HepG2 (cell line): ENCODE results near the gene ITIH3. TPM values are rescaled to one million over a fixed set of nuclear protein-coding genes. Genes with fewer than 3 reads are reported as not detected.

ENCODE experiments used
- ELF1 ChIP-seq: sonication (generic); formaldehyde crosslinking; IDR thresholded peaks from 2 replicates; pipeline ENCODE4 v1.4.0; 2020; ENCODE audit warnings: missing genetic modification reagents
- HOXA7 ChIP-seq: sonication (generic); formaldehyde crosslinking; IDR thresholded peaks from 2 replicates; pipeline ENCODE4 v1.8.1; 2022; ENCODE audit warnings: mild to moderate bottlenecking, missing genetic modification reagents, moderate library complexity
- MYC ChIP-seq: sonication (generic); formaldehyde crosslinking; IDR thresholded peaks from 2 replicates; pipeline ENCODE4 v1.9.0; 2021; ENCODE audit warnings: missing genetic modification reagents, borderline replicate concordance
- YY1 ChIP-seq: IDR thresholded peaks from 2 replicates; pipeline ENCODE4 v1.6.1; 2011; ENCODE audit warnings: low read length, low read depth, moderate library complexity, mild to moderate bottlenecking; ENCODE audit not compliant: insufficient read depth, insufficient replicate concordance
- ZNF644 ChIP-seq: IDR thresholded peaks from 2 replicates; pipeline ENCODE4 v1.6.1; 2016; ENCODE audit warnings: low read depth
- polyA plus RNA-seq, 8 experiments: library from polyadenylated mRNA; depleted of rRNA in 3 of 8; stranded (reverse) in 7 of 8; unstranded in 1 of 8; fragments of >200 nt; fragmentation: Illumina TruSeq in 4 of 8; extraction: Trizol in 4 of 8; gene quantifications; 2 replicates each; pipeline versions ENCODE4 v1.2.1 to v1.2.3, GENCODE V29; 2011 to 2016; ENCODE audit warnings: low read depth in 4 of 8, missing spikeins in 1 of 8, mixed read lengths in 1 of 8; ENCODE audit not compliant: insufficient read depth in 1 of 8
- total RNA-seq, 5 experiments: library from RNA; depleted of rRNA; stranded (reverse); fragments of >200 nt; fragmentation: Illumina TruSeq; extraction: Trizol; gene quantifications; 2 replicates each; pipeline ENCODE4 v1.2.3, GENCODE V29; 2016; ENCODE audit warnings: low read depth in 1 of 5
- TF ChIP-seq, protein P1 (sequence below): sonication (generic); formaldehyde crosslinking; IDR thresholded peaks from 2 replicates; pipeline ENCODE4 v1.5.1; 2020; ENCODE audit warnings: mild to moderate bottlenecking, missing genetic modification reagents, moderate library complexity
- TF ChIP-seq, protein P2 (sequence below): sonication (generic); formaldehyde crosslinking; IDR thresholded peaks from 2 replicates; pipeline ENCODE4 v1.4.0; 2020; ENCODE audit warnings: missing genetic modification reagents
- TF ChIP-seq, protein P3 (sequence below): sonication (generic); formaldehyde crosslinking; IDR thresholded peaks from 2 replicates; pipeline ENCODE4 v1.4.0; 2020; ENCODE audit warnings: missing genetic modification reagents
- TF ChIP-seq, protein P4 (sequence below): sonication (generic); formaldehyde crosslinking; IDR thresholded peaks from one replicate; pipeline ENCODE4 v1.5.1; 2020; ENCODE audit warnings: mild to moderate bottlenecking, missing genetic modification reagents; ENCODE audit errors: not compliant biosample characterization

Gene ITIH3
- total and polyA plus RNA-seq, 2 of the 13 experiments (the other 11 are each of a cell fraction or from before 2014, with no cell fraction given), result 105 to 632 TPM

DNA sequence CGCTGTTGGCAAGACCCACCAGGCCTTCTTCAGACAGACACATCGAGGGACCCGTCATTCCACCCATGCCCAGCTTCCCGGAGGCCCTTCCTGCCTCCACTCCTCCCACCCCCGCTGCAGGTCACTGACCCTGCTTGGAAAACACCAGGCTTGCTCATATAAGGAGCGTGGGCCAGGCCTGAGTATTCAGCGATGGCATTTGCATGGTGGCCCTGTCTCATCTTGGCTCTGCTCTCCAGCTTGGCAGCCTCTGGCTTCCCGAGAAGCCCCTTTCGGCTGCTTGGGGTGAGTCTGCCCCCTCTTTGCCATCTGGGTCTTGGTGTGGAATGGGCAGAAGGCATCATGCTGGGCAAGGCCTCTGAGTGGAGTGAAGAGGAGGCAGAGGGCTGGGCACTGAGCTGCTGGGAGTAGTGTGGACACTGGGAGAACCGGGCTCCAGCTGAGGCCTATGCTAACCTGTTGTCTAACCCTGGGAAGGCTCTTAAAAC, at the start of gene ITIH3 (continued):
- TF ChIP-seq, protein P1, sequence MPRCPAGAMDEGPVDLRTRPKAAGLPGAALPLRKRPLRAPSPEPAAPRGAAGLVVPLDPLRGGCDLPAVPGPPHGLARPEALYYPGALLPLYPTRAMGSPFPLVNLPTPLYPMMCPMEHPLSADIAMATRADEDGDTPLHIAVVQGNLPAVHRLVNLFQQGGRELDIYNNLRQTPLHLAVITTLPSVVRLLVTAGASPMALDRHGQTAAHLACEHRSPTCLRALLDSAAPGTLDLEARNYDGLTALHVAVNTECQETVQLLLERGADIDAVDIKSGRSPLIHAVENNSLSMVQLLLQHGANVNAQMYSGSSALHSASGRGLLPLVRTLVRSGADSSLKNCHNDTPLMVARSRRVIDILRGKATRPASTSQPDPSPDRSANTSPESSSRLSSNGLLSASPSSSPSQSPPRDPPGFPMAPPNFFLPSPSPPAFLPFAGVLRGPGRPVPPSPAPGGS (CRISPR knock-in tag), result peak; percentile 59; the same call in 1 of the 2 replicates
- TF ChIP-seq, protein P2, sequence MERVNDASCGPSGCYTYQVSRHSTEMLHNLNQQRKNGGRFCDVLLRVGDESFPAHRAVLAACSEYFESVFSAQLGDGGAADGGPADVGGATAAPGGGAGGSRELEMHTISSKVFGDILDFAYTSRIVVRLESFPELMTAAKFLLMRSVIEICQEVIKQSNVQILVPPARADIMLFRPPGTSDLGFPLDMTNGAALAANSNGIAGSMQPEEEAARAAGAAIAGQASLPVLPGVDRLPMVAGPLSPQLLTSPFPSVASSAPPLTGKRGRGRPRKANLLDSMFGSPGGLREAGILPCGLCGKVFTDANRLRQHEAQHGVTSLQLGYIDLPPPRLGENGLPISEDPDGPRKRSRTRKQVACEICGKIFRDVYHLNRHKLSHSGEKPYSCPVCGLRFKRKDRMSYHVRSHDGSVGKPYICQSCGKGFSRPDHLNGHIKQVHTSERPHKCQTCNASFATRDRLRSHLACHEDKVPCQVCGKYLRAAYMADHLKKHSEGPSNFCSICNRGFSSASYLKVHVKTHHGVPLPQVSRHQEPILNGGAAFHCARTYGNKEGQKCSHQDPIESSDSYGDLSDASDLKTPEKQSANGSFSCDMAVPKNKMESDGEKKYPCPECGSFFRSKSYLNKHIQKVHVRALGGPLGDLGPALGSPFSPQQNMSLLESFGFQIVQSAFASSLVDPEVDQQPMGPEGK (CRISPR knock-in tag), result peak; percentile 80
- TF ChIP-seq MYC (CRISPR knock-in tag) (0 out of 2 replicates have a peak, but pooled peaks have one; percentile 12), HOXA7 (CRISPR knock-in tag) (no peak), ZNF644 (CRISPR knock-in tag) (0 out of 2 replicates have a peak, but pooled peaks have one; percentile 47), YY1 (peak; percentile 35), ELF1 (no peak; the same call in 1 of the 2 replicates)
- TF ChIP-seq, protein P3, sequence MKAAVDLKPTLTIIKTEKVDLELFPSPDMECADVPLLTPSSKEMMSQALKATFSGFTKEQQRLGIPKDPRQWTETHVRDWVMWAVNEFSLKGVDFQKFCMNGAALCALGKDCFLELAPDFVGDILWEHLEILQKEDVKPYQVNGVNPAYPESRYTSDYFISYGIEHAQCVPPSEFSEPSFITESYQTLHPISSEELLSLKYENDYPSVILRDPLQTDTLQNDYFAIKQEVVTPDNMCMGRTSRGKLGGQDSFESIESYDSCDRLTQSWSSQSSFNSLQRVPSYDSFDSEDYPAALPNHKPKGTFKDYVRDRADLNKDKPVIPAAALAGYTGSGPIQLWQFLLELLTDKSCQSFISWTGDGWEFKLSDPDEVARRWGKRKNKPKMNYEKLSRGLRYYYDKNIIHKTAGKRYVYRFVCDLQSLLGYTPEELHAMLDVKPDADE (CRISPR knock-in tag), result no peak
- TF ChIP-seq, protein P4, sequence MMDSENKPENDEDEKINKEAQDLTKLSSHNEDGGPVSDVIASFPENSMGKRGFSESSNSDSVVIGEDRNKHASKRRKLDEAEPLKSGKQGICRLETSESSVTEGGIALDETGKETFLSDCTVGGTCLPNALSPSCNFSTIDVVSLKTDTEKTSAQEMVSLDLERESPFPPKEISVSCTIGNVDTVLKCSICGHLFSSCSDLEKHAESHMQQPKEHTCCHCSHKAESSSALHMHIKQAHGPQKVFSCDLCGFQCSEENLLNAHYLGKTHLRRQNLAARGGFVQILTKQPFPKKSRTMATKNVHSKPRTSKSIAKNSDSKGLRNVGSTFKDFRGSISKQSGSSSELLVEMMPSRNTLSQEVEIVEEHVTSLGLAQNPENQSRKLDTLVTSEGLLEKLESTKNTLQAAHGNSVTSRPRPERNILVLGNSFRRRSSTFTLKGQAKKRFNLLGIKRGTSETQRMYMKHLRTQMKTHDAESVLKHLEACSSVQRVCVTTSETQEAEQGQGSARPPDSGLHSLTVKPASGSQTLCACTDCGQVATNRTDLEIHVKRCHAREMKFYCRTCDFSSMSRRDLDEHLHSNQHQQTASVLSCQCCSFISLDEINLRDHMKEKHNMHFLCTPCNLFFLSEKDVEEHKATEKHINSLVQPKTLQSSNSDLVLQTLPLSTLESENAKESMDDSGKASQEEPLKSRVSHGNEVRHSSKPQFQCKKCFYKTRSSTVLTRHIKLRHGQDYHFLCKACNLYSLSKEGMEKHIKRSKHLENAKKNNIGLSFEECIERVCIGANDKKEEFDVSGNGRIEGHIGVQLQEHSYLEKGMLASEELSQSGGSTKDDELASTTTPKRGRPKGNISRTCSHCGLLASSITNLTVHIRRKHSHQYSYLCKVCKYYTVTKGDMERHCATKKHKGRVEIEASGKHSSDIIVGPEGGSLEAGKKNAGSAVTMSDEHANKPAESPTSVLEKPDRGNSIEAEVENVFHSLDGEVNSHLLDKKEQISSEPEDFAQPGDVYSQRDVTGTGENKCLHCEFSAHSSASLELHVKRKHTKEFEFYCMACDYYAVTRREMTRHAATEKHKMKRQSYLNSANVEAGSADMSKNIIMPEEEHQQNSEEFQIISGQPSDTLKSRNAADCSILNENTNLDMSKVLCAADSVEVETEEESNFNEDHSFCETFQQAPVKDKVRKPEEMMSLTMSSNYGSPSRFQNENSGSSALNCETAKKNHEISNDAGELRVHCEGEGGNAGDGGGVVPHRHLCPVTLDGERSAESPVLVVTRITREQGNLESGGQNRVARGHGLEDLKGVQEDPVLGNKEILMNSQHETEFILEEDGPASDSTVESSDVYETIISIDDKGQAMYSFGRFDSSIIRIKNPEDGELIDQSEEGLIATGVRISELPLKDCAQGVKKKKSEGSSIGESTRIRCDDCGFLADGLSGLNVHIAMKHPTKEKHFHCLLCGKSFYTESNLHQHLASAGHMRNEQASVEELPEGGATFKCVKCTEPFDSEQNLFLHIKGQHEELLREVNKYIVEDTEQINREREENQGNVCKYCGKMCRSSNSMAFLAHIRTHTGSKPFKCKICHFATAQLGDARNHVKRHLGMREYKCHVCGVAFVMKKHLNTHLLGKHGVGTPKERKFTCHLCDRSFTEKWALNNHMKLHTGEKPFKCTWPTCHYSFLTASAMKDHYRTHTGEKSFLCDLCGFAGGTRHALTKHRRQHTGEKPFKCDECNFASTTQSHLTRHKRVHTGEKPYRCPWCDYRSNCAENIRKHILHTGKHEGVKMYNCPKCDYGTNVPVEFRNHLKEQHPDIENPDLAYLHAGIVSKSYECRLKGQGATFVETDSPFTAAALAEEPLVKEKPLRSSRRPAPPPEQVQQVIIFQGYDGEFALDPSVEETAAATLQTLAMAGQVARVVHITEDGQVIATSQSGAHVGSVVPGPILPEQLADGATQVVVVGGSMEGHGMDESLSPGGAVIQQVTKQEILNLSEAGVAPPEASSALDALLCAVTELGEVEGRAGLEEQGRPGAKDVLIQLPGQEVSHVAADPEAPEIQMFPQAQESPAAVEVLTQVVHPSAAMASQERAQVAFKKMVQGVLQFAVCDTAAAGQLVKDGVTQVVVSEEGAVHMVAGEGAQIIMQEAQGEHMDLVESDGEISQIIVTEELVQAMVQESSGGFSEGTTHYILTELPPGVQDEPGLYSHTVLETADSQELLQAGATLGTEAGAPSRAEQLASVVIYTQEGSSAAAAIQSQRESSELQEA (CRISPR knock-in tag), result peak; percentile 70
